GM12878 (cell line): Measurements from ENCODE around the gene KASH5. TPM values are rescaled to one million over a fixed set of nuclear protein-coding genes. Genes with fewer than 3 reads are reported as not detected.

Source experiments
- ASH2L ChIP-seq: fragments of 300-600, 200-600 bp; sonication (generic); IDR thresholded peaks from 2 replicates; pipeline ENCODE4 v1.6.1; 2017; ENCODE audit warnings: low read depth, mild to moderate bottlenecking, borderline replicate concordance
- CBFB ChIP-seq: IDR thresholded peaks from 2 replicates; pipeline ENCODE4 v1.6.1; 2016; ENCODE audit warnings: antibody characterized with exemption, low read depth
- CEBPB ChIP-seq, 2 experiments: fragments of 150-350 bp in 1 of 2; IDR thresholded peaks; 2 replicates each; pipeline ENCODE4 v1.6.1; 2012 to 2014; ENCODE audit warnings: low read depth in 2 of 2, low read length in 2 of 2, borderline replicate concordance in 1 of 2, inconsistent platforms in 1 of 2
- CHD1 ChIP-seq: IDR thresholded peaks from 2 replicates; pipeline ENCODE4 v1.6.1; 2012; ENCODE audit warnings: low read depth, low read length, improper control_type of control experiment
- ESRRA ChIP-seq: IDR thresholded peaks from 2 replicates; pipeline ENCODE4 v1.6.1; 2012; ENCODE audit warnings: mild to moderate bottlenecking, low read length, improper control_type of control experiment
- FOXM1 ChIP-seq: IDR thresholded peaks from 2 replicates; pipeline ENCODE4 v1.6.1; 2012; ENCODE audit warnings: low read depth, mild to moderate bottlenecking, inconsistent platforms, low read length, moderate library complexity
- MEF2A ChIP-seq: IDR thresholded peaks from 2 replicates; pipeline ENCODE4 v1.6.1; 2011; ENCODE audit warnings: low read depth, mild to moderate bottlenecking, low read length, moderate library complexity; ENCODE audit not compliant: insufficient read depth
- MTA2 ChIP-seq: fragments of 450-650 bp; IDR thresholded peaks from 2 replicates; pipeline ENCODE4 v1.6.1; 2016; ENCODE audit warnings: low read depth, mild to moderate bottlenecking, moderate library complexity
- POLR2AphosphoS5 ChIP-seq: IDR thresholded peaks from 2 replicates; pipeline ENCODE4 v1.6.1; 2011; ENCODE audit warnings: mild to moderate bottlenecking, low read length, inconsistent platforms
- SIN3A ChIP-seq: IDR thresholded peaks from 2 replicates; pipeline ENCODE4 v1.6.1; 2012; ENCODE audit warnings: low read depth, low read length, improper control_type of control experiment
- SMARCA5 ChIP-seq: fragments of 450-650 bp; IDR thresholded peaks from 2 replicates; pipeline ENCODE4 v1.6.1; 2017; ENCODE audit warnings: mild to moderate bottlenecking
- TARDBP ChIP-seq: IDR thresholded peaks from 2 replicates; pipeline ENCODE4 v1.6.1; 2016; ENCODE audit warnings: borderline replicate concordance
- ZNF217 ChIP-seq: fragments of 450-650 bp; IDR thresholded peaks from 2 replicates; pipeline ENCODE4 v1.6.1; 2017; ENCODE audit warnings: antibody characterized with exemption, mild to moderate bottlenecking
- ZSCAN29 ChIP-seq: fragments of 450-650 bp; IDR thresholded peaks from 2 replicates; pipeline ENCODE4 v1.6.1; 2017; ENCODE audit warnings: mild to moderate bottlenecking, moderate library complexity
- polyA plus RNA-seq, 11 experiments: library from polyadenylated mRNA; depleted of rRNA in 4 of 11; unstranded in 6 of 11; stranded (reverse) in 5 of 11; fragments of >200 nt; fragmentation: Nextera tagmentation in 4 of 11; fragmentation: Illumina TruSeq in 1 of 11; extraction: Ambion mirVana in 4 of 11; extraction: Trizol in 1 of 11; gene quantifications; 1 replicate in 1 of 11; 2 replicates in 10 of 11; pipeline versions ENCODE4 v1.2.1 to v1.2.3, GENCODE V29; 2011 to 2016; ENCODE audit warnings: inconsistent platforms in 2 of 11, missing spikeins in 2 of 11, low read depth in 1 of 11
- total RNA-seq, 4 experiments: library from RNA; depleted of rRNA in 3 of 4; stranded (reverse); fragments of >200 nt in 3 of 4; fragmentation: Illumina TruSeq in 1 of 4; extraction: Trizol in 1 of 4; gene quantifications; 2 replicates each; pipeline versions ENCODE4 v1.2.1 to v1.2.3, GENCODE V29; 2013 to 2021
- TF ChIP-seq, protein P1 (sequence below): IDR thresholded peaks from 2 replicates; pipeline ENCODE4 v1.6.1; 2012; ENCODE audit warnings: mild to moderate bottlenecking, low read depth, low read length
- TF ChIP-seq, protein P2 (sequence below): fragments of 450-650 bp; conservative IDR thresholded peaks from 2 replicates; pipeline ENCODE4 v1.6.1; 2017; ENCODE audit warnings: mild to moderate bottlenecking, moderate library complexity
- TF ChIP-seq, protein P3 (sequence below): fragments of 450-650 bp; IDR thresholded peaks from 2 replicates; pipeline ENCODE4 v1.6.1; 2016; ENCODE audit warnings: mild to moderate bottlenecking, moderate library complexity, borderline replicate concordance
- TF ChIP-seq, protein P4 (sequence below): fragments of 450-650 bp; IDR thresholded peaks from 2 replicates; pipeline ENCODE4 v1.6.1; 2017; ENCODE audit warnings: mild to moderate bottlenecking, low read depth, inconsistent platforms; ENCODE audit not compliant: poor library complexity, severe bottlenecking

Gene KASH5
- total and polyA plus RNA-seq, 10 of the 15 experiments (the other 5 are each of a cell fraction or from before 2014, with no cell fraction given), result 0.03 to 0.06 (median 0.05) TPM; not detected in 7

DNA sequence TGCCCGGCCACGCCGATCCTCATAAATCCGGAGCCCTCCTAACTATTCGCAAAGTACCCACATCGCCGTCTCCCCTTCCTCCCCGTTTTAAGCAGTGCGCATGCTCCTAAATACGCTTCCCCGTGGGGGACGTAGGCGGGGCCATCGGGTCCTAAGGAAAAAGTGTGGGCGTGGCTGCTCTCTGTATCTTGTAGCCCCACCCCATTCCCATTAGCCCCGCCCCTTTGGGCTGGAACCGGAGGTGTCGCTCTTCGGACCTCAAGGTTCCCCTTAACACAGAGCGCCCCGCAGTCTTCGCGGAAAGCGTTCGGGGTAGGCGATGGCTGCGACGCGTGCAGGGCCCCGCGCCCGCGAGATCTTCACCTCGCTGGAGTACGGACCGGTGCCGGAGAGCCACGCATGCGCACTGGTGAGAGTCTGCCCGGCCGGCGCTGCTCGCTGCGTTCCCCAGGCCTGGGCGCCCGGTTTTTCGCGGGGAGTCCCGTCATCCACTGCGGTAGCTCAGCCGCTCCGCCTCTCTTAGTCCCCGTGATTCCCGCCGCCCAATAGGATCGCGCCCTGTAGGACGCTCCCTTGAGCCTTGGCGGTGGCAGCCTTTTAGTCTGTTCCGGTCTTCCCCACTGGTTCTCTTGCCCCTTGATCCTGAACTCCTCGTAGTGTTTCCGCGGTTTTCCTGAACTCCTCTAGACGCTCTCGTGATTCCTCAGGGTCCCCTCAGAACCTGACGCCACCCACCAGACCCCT is 65.1 kb downstream of the KASH5 start, which contains the start of gene ALDH16A1 (continued):
- TF ChIP-seq, protein P1, sequence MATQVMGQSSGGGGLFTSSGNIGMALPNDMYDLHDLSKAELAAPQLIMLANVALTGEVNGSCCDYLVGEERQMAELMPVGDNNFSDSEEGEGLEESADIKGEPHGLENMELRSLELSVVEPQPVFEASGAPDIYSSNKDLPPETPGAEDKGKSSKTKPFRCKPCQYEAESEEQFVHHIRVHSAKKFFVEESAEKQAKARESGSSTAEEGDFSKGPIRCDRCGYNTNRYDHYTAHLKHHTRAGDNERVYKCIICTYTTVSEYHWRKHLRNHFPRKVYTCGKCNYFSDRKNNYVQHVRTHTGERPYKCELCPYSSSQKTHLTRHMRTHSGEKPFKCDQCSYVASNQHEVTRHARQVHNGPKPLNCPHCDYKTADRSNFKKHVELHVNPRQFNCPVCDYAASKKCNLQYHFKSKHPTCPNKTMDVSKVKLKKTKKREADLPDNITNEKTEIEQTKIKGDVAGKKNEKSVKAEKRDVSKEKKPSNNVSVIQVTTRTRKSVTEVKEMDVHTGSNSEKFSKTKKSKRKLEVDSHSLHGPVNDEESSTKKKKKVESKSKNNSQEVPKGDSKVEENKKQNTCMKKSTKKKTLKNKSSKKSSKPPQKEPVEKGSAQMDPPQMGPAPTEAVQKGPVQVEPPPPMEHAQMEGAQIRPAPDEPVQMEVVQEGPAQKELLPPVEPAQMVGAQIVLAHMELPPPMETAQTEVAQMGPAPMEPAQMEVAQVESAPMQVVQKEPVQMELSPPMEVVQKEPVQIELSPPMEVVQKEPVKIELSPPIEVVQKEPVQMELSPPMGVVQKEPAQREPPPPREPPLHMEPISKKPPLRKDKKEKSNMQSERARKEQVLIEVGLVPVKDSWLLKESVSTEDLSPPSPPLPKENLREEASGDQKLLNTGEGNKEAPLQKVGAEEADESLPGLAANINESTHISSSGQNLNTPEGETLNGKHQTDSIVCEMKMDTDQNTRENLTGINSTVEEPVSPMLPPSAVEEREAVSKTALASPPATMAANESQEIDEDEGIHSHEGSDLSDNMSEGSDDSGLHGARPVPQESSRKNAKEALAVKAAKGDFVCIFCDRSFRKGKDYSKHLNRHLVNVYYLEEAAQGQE, result no peak
- 0 out of 2 replicates have a peak, but pooled peaks have one; percentile 44 for TF ChIP-seq CHD1
- TF ChIP-seq CEBPB (IDR thresholded peaks at IDR 0.05; ENCODE audit: borderline replicate concordance in 1 of 2, low read depth in 2 of 2, low read length in 2 of 2), result no peak
- no peak for TF ChIP-seq FOXM1
- TF ChIP-seq TARDBP, result no peak
- peak; percentile 43; the same call in 1 of the 2 replicates for TF ChIP-seq ZSCAN29
- no peak for TF ChIP-seq MTA2
- TF ChIP-seq ESRRA, result no peak
- TF ChIP-seq MEF2A, result no peak
- TF ChIP-seq, protein P2, sequence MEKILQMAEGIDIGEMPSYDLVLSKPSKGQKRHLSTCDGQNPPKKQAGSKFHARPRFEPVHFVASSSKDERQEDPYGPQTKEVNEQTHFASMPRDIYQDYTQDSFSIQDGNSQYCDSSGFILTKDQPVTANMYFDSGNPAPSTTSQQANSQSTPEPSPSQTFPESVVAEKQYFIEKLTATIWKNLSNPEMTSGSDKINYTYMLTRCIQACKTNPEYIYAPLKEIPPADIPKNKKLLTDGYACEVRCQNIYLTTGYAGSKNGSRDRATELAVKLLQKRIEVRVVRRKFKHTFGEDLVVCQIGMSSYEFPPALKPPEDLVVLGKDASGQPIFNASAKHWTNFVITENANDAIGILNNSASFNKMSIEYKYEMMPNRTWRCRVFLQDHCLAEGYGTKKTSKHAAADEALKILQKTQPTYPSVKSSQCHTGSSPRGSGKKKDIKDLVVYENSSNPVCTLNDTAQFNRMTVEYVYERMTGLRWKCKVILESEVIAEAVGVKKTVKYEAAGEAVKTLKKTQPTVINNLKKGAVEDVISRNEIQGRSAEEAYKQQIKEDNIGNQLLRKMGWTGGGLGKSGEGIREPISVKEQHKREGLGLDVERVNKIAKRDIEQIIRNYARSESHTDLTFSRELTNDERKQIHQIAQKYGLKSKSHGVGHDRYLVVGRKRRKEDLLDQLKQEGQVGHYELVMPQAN, result 0 out of 2 replicates have a peak, but pooled peaks have one; percentile 47
- 0 out of 2 replicates have a peak, but pooled peaks have one; percentile 6 for TF ChIP-seq SMARCA5
- TF ChIP-seq CBFB, result no peak; the same call in 1 of the 2 replicates
- TF ChIP-seq, protein P3, sequence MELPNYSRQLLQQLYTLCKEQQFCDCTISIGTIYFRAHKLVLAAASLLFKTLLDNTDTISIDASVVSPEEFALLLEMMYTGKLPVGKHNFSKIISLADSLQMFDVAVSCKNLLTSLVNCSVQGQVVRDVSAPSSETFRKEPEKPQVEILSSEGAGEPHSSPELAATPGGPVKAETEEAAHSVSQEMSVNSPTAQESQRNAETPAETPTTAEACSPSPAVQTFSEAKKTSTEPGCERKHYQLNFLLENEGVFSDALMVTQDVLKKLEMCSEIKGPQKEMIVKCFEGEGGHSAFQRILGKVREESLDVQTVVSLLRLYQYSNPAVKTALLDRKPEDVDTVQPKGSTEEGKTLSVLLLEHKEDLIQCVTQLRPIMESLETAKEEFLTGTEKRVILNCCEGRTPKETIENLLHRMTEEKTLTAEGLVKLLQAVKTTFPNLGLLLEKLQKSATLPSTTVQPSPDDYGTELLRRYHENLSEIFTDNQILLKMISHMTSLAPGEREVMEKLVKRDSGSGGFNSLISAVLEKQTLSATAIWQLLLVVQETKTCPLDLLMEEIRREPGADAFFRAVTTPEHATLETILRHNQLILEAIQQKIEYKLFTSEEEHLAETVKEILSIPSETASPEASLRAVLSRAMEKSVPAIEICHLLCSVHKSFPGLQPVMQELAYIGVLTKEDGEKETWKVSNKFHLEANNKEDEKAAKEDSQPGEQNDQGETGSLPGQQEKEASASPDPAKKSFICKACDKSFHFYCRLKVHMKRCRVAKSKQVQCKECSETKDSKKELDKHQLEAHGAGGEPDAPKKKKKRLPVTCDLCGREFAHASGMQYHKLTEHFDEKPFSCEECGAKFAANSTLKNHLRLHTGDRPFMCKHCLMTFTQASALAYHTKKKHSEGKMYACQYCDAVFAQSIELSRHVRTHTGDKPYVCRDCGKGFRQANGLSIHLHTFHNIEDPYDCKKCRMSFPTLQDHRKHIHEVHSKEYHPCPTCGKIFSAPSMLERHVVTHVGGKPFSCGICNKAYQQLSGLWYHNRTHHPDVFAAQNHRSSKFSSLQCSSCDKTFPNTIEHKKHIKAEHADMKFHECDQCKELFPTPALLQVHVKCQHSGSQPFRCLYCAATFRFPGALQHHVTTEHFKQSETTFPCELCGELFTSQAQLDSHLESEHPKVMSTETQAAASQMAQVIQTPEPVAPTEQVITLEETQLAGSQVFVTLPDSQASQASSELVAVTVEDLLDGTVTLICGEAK, result no peak
- TF ChIP-seq ZNF217, result no peak
- TF ChIP-seq SIN3A, result no peak; the same call in 1 of the 2 replicates
- TF ChIP-seq, protein P4, sequence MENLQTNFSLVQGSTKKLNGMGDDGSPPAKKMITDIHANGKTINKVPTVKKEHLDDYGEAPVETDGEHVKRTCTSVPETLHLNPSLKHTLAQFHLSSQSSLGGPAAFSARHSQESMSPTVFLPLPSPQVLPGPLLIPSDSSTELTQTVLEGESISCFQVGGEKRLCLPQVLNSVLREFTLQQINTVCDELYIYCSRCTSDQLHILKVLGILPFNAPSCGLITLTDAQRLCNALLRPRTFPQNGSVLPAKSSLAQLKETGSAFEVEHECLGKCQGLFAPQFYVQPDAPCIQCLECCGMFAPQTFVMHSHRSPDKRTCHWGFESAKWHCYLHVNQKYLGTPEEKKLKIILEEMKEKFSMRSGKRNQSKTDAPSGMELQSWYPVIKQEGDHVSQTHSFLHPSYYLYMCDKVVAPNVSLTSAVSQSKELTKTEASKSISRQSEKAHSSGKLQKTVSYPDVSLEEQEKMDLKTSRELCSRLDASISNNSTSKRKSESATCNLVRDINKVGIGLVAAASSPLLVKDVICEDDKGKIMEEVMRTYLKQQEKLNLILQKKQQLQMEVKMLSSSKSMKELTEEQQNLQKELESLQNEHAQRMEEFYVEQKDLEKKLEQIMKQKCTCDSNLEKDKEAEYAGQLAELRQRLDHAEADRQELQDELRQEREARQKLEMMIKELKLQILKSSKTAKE, result peak; percentile 42
- TF ChIP-seq POLR2AphosphoS5, result peak; percentile 99
- TF ChIP-seq ASH2L, result no peak
